ENCODE measurements around the gene ATP1A3. TPM values are rescaled to one million over a fixed set of nuclear protein-coding genes. Genes with fewer than 3 reads are reported as not detected.
A peak's percentile ranks its signal among the peaks of the same experiment; 100 is the strongest.

The ATP1A3 gene
- total RNA-seq, 1 donor from 2014 or later: not detected

- no peaks in the 10 kb centered on the region for H3K27me3 ChIP-seq (ENCODE audit: control insufficient read depth, insufficient read depth, low read length)
- TF ChIP-seq, protein P1, sequence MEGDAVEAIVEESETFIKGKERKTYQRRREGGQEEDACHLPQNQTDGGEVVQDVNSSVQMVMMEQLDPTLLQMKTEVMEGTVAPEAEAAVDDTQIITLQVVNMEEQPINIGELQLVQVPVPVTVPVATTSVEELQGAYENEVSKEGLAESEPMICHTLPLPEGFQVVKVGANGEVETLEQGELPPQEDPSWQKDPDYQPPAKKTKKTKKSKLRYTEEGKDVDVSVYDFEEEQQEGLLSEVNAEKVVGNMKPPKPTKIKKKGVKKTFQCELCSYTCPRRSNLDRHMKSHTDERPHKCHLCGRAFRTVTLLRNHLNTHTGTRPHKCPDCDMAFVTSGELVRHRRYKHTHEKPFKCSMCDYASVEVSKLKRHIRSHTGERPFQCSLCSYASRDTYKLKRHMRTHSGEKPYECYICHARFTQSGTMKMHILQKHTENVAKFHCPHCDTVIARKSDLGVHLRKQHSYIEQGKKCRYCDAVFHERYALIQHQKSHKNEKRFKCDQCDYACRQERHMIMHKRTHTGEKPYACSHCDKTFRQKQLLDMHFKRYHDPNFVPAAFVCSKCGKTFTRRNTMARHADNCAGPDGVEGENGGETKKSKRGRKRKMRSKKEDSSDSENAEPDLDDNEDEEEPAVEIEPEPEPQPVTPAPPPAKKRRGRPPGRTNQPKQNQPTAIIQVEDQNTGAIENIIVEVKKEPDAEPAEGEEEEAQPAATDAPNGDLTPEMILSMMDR (IDR thresholded peaks at IDR 0.05; ENCODE audit: insufficient read depth, low read length, poor library complexity, severe bottlenecking): peak; percentile 98
- DNase-seq (ENCODE audit: low read depth): no peak
- H3K4me3 ChIP-seq (ENCODE audit: low read depth, low read length): no peak overlapping the region
- H3K36me3 ChIP-seq (ENCODE audit: control insufficient read depth, insufficient read depth, low read length): no peaks in the 10 kb centered on the region
Measured at GRCh38 chr19:41951686-41952172, 42.3 kb downstream of the ATP1A3 start.

DNA sequence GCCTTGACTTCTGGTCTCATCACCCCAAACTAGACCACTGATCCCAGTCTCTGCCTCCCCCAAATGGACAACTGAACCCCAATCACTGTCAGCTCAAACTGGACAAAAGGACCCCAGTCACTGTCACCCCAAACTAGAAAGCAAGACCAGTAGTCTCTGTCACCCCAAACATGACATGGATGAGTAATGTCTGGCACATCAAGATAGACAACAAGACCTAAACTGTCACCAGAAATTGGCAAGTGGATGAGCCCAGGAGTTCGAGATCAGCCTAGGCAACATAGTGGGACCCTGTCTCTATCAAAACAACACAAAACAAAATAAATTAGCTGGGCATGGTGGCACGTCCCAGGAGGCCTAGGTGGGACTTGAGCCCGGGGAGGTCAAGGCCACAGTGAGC lies 46.9 kb downstream of the ATP1A3 start:
- TF ChIP-seq, protein P1 (IDR thresholded peaks at IDR 0.05; ENCODE audit: insufficient read depth, low read length, poor library complexity, severe bottlenecking): no peak
- Histone ChIP-seq H3K4me3 (ENCODE audit: low read depth, low read length) (no peak overlapping the region), H3K27me3 (ENCODE audit: control insufficient read depth, insufficient read depth, low read length) (no peaks in the 10 kb centered on the region), H3K36me3 (ENCODE audit: control insufficient read depth, insufficient read depth, low read length) (no peaks in the 10 kb centered on the region)
- DNase-seq (ENCODE audit: low read depth): no peak

- TF ChIP-seq, protein P1 (IDR thresholded peaks at IDR 0.05; ENCODE audit: insufficient read depth, low read length, poor library complexity, severe bottlenecking): no peak
- Histone ChIP-seq H3K27me3 (ENCODE audit: control insufficient read depth, insufficient read depth, low read length) (peaks cover 2% of the 10 kb centered on the region), H3K4me3 (ENCODE audit: low read depth, low read length) (no peak overlapping the region), H3K36me3 (ENCODE audit: control insufficient read depth, insufficient read depth, low read length) (no peaks in the 10 kb centered on the region)
- DNase-seq (ENCODE audit: low read depth): no peak
Measured at GRCh38 chr19:41945135-41945766, 48.8 kb downstream of the ATP1A3 start.

GRCh38 chr19:41944336-41944735 lies 49.7 kb downstream of the ATP1A3 start:
- peaks cover 6% of the 10 kb centered on the region for H3K27me3 ChIP-seq (ENCODE audit: control insufficient read depth, insufficient read depth, low read length)
- H3K36me3 ChIP-seq (ENCODE audit: control insufficient read depth, insufficient read depth, low read length): no peaks in the 10 kb centered on the region
- no peak for DNase-seq (ENCODE audit: low read depth)
- H3K4me3 ChIP-seq (ENCODE audit: low read depth, low read length): no peak overlapping the region
- TF ChIP-seq, protein P1 (IDR thresholded peaks at IDR 0.05; ENCODE audit: insufficient read depth, low read length, poor library complexity, severe bottlenecking): no peak

GRCh38 chr19:41941410-41942202 lies 52.4 kb downstream of the ATP1A3 start:
- Histone ChIP-seq H3K4me3 (ENCODE audit: low read depth, low read length) (no peak overlapping the region), H3K27me3 (ENCODE audit: control insufficient read depth, insufficient read depth, low read length) (peaks cover 12% of the 10 kb centered on the region), H3K36me3 (ENCODE audit: control insufficient read depth, insufficient read depth, low read length) (no peaks in the 10 kb centered on the region)
- no peak for DNase-seq (ENCODE audit: low read depth)
- TF ChIP-seq, protein P1 (IDR thresholded peaks at IDR 0.05; ENCODE audit: insufficient read depth, low read length, poor library complexity, severe bottlenecking): no peak

Data from kidney epithelial cell (primary cell).